NCI-H460 (cell line): ENCODE data around the gene MAP4. TPM values are rescaled to one million over a fixed set of nuclear protein-coding genes. Genes with fewer than 3 reads are reported as not detected.

Experiments
- DNase-seq: peaks from one replicate; pipeline ENCODE4 v3.0.0-alpha.2; 2016; ENCODE audit warnings: low read depth; ENCODE audit errors: extremely low read depth
- total RNA-seq: library from RNA; depleted of rRNA; stranded (reverse); fragments of >200 nt; shearing (Covaris generic); gene quantifications from 2 replicates; pipeline ENCODE4 v1.2.3, GENCODE V29; 2014

Gene MAP4
- total RNA-seq, 1 experiment from 2014 or later: 53.4 TPM

DNA sequence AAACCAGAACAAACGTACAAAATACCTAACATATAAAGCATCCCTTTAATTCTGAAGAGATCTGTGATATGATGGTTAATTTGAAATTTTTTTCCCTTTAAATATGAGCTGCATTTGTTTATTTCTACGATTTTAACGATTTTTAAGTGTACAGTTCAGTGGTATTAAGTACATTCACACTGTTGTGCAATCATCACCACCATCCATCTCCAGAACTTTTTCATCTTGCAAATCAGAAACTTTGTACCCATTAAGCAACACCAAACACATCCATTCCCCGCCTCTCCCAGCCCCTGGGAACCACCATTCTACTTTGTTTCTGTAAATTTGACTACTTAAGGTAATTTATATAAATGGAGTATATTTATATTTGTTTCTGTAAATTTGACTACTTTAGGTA is 51.5 kb downstream of the MAP4 start:
- DNase-seq: no peak

DNA sequence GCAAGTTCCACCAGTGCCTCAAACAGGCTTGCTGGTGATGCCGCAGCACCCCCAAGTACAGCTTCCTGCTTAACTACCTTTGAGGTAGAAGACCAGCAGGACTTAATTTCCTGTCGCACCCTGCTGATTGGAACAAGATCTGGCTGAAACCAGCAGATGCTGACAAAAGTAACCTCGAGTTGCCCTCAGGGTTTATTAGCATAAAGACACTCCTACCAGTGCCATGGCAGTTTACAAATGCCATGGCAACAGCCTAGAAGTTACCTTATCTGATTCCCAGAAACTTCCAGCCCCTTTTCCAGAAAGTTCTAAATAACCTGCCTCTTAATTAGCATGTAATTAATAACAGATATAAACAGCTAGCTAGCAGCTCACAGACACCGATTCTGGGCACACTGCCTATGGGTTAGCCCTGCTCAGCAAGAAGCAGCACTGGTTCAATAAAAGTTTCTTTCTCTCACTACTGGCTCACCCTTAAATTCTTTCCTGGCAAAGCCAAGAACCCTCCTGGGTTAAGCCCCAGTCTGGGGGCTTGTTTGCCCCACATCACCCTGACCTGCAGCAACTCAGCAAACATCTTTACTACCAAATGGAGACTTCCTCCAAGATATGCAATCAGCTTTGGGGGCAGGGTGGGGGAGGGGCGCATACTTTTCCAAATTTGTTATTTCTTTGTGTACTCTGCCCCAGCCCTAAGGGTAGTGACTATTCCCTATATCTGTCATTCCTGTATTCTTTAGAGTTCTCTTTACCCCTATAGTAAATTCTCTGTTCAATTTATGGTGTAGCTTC is 54.2 kb downstream of the MAP4 start:
- DNase-seq: no peak

DNA sequence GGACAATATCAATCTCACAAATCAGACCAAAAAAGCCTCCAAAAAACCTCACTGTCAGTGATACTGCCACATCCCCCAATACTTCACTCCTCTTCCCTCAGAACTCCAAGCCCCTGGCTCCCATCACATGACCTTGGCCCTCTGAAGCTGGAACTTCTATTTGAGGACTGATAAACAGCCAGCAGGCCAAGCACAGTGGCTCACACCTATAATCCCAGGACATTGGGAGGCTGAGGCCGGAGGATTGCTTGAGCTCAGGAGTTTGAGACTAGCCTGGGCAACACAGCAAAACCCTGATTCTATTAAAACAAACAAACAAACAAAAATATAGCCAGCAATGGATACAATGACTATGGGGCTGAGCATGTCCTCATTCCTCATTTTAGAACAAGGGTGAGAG is 55.2 kb downstream of the MAP4 start:
- no peak for DNase-seq

DNA sequence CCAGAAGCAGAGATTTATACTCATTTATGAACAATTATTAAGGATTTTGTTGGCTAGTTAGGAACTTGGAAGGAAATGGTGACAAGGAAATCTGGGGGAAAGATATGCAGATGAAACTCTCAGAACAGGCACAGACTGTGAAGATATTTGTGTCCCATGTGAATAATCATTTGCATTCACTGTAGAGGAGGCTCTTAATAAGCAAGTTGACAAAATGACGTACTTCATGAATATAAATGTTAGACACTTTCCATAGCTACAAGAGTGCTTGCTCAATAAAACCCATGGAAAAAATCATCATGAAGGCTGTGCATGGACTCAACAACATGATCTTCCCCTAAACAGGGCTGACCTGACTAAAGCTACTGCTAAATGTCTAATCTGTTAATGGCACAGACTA is 59.7 kb downstream of the MAP4 start:
- no peak for DNase-seq

DNA sequence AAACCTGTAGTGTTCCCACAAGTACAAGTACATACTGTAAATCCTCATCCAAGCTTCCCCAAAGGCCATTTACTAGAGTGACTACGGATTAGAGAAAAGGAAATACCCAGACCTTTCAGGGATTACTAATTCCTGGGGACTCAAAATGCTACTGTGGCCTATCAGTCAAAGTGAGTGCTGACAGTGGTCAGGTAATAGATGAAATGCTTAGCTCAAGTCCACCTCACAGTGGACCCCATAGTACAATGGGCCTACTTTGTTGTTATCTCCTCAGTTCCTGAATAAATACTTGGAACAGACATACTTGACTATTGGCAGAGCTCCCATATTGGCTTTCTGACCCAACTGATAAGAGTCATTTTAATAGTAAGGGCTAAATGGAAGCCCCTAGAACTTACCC is 61.6 kb downstream of the MAP4 start:
- DNase-seq: no peak

DNA sequence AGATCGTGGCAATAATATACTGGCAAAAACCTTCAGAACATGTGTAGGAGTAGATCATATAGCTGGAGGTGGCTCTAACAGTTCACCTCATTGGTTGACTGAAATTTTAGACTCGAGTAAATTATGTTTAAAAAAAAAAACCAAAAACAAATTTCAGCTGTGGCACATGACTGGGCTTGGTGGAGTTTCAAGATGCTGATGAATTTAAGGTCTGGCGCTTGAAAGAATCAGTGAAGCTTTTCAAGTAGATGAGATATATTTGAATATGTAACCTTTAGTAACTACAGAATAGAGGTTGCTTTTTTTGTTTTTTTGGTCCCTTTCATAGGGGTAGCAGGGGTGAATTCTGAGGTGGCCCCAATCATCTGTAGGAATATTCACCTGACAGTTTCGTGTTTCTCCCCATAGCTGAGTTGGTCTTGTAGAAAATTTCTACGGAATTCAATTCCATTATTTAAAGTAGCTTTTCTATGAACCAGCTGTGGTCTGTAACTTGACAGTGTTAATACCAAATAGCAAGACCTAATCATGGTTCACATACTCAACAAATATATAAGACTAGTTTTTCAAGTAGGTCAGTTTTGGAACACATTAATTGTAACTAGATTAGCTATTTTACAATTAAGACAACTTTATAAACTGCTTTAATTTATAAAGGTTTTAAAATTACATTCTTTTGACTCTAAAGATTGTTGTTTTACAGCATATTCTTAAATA is 65.6 kb downstream of the MAP4 start:
- no peak for DNase-seq

DNA sequence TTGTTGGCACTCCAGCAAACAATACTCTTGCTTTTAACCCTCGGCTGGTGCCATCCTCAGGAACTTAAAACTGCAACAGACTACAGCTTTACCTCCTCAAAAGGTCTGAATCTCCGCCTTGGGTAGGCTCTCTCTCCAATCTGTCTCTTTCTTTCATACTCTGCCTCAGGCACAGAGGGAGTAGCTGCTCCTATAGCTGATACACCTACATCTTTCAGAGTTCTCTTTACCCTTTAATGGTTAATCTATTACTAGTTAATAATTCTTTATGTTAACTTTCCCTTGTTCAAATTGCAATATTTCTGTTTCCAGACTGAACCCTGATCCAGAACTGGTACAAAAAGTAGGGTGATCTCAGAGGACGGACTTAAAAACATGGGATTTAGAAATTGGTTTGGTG is 66.2 kb downstream of the MAP4 start:
- DNase-seq: no peak

DNA sequence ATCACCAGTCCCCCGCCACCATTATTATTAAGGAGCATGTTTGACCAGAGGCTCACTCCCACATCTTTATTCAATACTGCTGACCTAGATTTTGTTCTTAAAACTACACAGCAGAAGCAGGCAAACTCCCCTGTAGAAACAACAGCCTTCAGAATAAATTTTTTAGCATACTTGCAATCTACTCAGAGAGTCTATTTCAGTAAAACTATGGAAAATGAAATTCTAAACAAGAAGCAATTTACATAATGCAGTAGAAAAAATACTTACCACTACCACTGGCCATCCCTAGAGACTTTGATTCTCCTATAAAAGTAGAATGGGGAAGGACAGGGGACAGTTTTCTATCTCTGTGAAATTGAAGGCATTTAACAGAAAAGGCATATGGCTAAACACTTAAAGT is 76.0 kb downstream of the MAP4 start:
- no peak for DNase-seq

DNA sequence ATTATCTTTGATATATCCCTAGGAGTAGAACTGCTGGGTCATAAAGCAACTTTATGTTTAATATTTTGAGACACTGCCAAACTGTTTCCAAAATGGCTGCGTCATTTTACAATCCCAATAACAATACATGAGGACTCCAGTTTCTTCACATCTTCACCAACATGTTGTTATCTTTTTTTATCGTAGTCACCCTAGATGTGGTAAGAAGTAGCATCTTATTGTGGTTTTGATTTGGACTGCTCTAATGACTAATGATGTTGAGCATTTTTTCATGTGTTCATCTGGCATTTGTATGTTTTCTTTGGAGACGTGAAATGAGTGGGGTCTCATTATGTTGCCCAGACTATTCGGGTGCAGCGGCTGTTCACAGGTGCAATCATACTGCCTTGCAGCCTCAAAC is 83.8 kb downstream of the MAP4 start:
- DNase-seq: no peak

DNA sequence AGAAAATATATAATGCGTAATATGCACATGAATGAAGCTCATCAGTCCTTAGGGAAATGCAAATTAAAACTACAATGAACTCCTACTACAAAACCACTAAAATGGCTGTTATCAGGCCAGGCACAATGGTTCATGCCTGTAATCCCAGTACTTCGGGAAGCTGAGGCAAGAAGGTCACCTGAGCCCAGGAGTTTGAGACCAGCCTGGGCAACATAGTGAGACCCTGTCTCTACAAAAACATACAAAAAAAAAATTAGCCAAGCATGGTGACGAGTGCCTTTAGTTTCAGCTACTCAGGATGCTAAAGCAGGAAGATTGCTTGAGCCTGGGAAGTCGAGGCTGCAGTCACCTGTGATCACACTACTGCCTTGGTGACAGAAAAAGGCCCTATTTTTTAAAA is 85.2 kb downstream of the MAP4 start:
- DNase-seq: no peak

DNA sequence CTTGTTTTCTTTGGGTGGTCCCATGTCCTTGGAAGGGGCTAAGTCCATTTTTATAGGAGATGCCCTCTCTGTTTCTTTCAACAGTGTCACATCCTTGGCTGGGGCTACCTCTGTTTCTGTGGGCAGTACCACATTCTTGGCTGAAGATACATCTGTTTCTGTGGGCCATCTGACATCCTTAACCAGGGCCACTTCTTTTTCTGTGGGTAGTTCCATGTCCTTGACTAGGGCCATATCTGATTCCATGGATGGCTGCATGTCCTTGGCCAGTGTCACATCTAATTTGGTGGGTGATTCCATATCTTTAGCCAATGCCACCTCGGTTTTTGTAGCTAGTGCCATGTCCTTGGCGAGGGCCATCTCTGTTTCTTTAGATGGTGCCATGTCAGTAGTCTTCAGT is 99.5 kb downstream of the MAP4 start:
- DNase-seq: no peak

DNA sequence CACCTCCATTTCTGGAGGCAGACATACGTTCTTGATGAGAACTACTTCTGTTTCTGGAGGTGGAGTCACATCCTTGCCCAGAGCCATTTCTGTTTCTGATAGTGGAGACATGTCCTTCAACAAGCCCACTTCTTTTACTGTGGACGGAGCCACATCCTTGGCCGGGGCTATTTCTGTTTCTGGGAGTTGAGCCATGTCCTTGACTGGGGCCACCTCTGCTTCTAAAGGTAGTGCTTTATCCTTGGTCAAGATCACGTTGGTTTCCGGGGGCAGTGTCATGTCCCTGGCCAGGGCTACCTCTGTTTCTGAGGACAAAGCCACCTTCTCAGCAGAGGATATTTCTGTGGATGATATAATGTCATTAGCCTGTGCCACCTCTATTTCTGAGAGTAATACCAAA is 100.0 kb downstream of the MAP4 start:
- no peak for DNase-seq

DNA sequence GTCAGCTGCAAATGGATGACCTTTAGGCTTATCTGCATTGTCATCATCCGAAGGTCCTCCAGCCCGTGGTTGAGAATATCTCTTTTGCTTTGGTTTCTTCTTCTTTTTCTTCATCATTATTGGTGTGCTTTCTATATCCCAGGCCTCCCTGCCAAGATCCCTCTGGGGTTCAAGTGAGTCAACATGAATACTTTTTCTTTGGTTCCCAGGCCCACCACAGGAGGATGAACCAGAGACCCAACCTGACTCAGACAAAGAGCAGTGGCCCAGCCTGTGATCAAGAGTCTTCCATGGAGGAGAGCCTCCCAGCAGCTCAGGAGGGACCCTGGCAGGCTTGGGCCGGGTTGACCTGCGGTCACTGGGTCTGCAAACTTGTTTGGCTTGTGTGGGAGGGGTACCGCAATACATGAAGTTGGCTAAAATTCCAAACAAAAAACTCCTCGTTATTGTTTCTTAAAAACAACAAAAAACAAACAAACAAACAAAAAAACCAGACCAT is 104.2 kb downstream of the MAP4 start:
- no peak for DNase-seq

DNA sequence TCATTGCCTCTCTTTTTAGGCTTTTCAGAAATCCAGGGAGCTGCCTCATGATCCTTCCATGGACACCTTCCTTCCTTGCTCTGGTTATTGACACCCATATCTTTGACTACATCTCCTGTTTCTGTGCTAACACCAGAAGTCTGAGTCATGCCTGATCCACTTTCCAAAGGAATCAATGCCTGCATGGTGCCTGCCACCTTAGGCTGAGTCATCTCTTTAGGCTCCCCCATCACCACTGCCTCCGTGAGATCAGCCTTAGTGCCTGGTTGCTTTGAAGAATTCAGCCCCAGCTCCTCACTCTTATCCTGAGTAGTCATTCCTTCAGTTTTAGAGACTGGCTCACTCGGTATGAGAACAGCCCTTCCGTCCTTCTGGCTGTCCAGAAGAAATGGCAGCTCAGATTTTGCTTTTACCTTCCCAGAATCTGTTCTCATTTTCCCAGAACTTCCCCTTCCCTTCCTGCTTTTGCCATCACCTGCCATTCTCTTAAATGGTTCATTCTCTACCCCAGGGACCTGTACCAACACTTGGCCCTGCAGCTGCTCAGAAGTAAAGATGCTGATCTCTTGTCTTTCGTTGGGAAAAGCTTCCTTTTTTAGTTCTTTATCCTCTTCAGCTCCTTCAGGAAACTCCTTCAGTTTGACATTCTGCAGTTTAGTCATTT is 105.3 kb downstream of the MAP4 start:
- DNase-seq: no peak

DNA sequence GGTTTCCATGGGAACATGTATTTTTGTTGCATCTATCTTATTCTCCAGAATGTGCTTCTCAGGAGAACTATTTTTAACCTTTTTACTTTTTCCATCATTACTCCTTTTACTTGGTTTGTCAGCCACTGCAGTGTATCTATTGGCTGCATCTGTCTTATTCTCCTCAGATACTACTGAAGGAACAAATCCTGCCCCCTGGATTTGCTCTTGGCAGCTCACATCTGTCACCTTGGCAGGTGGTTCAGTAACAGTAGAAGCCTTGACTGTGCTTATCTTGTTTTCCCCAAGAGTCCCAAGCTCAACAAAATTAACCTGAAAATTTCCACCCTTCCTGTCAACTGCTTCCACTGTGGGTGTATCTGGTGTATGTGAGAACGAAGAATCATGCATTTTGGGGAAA is 106.0 kb downstream of the MAP4 start:
- DNase-seq: no peak

DNA sequence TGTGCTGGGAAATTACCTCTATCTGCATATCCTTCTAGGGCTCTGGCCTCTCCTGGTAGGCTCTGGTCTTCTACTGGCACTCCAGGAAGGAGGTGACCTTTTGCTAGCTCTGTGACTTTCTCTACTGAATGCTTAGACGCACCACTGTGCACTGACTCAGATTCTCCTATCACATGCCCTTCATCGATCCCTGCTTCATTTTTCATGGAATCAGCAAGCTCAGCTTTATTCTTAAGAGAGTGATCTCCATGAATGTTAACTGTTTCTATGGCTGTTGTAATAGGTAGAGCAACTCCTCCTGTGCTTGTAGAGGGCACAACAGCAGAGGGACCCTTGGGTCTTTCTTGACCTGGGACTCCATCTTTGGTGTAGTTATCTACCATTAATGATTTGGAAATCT is 106.6 kb downstream of the MAP4 start:
- DNase-seq: no peak

DNA sequence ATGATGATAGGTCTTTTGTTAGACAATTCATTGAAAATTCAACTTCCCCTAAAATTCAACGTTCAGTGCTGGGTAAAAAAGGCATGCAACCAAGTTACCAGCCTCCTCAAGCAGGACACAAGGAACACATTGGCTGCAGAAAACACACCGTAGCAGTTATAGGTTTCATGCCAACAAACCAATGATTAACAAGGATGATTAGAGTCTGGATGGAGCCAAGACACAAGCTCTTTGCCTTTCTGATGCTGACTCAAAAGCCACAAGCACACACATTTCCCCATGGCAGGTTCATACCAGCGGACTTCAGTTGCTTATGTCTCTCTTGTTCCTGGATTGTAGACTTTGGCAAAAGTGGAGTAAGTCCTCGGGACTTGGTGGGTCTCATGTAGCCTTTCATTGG is 107.5 kb downstream of the MAP4 start:
- DNase-seq: no peak

DNA sequence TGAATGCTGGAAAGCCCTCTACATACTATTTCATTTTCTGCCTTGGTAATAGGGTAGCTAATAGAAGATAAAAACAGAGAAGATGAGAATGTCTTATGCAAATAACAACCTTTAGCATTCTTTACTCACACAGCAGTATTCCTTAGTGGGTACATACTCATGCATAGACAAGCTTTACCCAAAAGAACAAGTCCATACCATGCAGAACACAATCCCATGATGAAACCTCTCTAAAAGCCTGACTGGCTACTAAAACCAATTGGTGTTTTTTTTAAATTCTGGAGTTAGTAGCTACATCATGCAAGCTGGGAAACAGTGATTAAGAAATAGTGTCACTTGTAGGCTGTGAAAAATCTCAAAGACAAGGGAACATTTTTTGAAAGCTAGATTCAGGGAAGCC is 108.4 kb downstream of the MAP4 start:
- DNase-seq: no peak

DNA sequence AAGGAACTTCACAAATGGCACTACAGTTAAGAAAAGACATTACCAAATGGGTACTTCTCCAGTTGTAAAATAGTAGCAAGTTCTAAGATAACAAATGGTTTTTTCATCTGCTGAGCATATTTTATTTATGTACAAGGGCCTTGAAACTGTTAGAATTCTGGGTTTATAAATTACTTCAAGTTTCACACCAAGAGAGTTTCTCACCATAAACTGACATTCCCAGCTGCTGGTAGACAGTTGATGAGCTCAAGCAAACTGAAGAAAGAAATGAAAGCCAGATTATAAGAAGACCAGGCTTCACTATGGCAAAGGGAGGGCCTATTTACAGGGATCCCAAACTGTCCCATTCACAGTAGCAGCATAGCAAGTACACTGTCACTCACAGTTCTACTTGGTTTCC is 113.5 kb downstream of the MAP4 start:
- DNase-seq: no peak

DNA sequence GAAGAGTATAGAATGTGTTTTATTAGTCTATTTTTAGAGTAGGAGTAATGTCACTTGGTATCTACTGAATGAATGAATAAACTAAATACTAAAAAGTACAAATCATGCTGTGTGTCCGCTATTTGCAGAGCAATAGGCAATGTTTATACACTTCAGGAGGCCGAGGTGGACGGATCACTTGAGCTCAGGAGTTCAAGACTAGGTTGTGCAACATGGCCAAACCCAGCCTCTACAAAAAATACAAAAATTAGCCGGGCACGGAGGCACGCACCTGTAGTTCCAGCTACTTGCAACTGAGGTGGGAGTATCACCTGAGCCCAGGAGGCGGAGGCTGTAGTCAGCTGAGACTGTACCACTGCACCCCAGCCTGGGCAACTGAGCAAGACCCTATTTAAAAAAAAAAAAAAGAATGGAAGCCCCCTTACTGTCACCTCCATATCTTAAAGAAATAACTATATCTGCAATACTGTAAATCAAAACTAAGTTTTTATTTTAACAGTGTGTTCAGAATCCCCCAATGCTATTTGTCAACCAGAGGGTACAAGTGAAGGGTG is 114.9 kb downstream of the MAP4 start:
- no peak for DNase-seq

DNA sequence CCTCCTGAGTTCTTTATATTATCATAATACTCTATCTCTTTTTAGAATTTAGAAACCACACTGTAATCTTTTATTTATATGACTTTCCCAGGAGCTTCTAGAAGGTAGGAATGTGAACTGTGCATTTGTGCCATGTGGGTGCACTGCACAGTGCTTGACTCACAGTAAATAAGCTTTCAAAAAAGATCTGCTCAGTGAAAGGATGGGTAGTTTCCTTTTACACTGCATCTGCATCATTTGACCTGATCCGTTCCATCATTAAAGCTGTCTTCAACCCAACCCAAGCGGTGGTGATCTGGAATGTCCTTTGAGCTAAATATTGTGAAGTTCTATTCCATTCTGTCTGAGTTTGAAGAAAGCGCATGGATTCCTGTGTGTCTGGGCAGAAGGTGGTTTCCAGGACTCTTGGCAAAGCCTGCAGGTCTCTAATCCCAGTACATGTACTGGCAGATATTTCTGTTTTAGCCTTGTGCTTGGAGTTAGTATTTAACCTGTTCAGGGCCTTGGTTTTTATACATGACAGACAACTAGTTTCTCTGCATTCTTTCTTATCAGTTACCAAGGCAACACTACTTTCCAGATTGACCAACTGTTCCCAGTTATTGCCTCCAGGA is 116.6 kb downstream of the MAP4 start:
- no peak for DNase-seq
